Ishikawa (cell line): ENCODE measurements around the gene MCM8.

ENCODE experiments used
- CEBPB ChIP-seq: IDR thresholded peaks from 2 replicates; pipeline ENCODE4 v1.6.1; 2012
- CREB1 ChIP-seq: IDR thresholded peaks from 2 replicates; pipeline ENCODE4 v1.6.1; 2012; ENCODE audit warnings: low read depth
- EGR1 ChIP-seq: IDR thresholded peaks from 2 replicates; pipeline ENCODE4 v1.6.1; 2012
- EP300 ChIP-seq: IDR thresholded peaks from 2 replicates; pipeline ENCODE4 v1.6.1; 2012; ENCODE audit warnings: borderline replicate concordance
- FOXM1 ChIP-seq: IDR thresholded peaks from 2 replicates; pipeline ENCODE4 v1.6.1; 2012; ENCODE audit warnings: low read depth, borderline replicate concordance
- MAX ChIP-seq: IDR thresholded peaks from 2 replicates; pipeline ENCODE4 v1.6.1; 2012
- NFIC ChIP-seq: IDR thresholded peaks from 2 replicates; pipeline ENCODE4 v1.6.1; 2012
- RAD21 ChIP-seq: IDR thresholded peaks from 2 replicates; pipeline ENCODE4 v1.6.1; 2012; ENCODE audit warnings: low read depth
- REST ChIP-seq: IDR thresholded peaks from 2 replicates; pipeline ENCODE4 v1.6.1; 2012; ENCODE audit warnings: low read depth, mild to moderate bottlenecking
- TAF1 ChIP-seq: IDR thresholded peaks from 2 replicates; pipeline ENCODE4 v1.6.1; 2012; ENCODE audit warnings: low read depth, mild to moderate bottlenecking
- TCF12 ChIP-seq: IDR thresholded peaks from 2 replicates; pipeline ENCODE4 v1.6.1; 2012; ENCODE audit warnings: low read depth
- TEAD4 ChIP-seq: IDR thresholded peaks from 2 replicates; pipeline ENCODE4 v1.6.1; 2012
- USF1 ChIP-seq: IDR thresholded peaks from 2 replicates; pipeline ENCODE4 v1.6.1; 2012
- YY1 ChIP-seq: IDR thresholded peaks from 2 replicates; pipeline ENCODE4 v1.6.1; 2012; ENCODE audit warnings: low read depth
- ZBTB7A ChIP-seq: IDR thresholded peaks from 2 replicates; pipeline ENCODE4 v1.6.1; 2012; ENCODE audit warnings: low read depth

The MCM8 gene

GRCh38 chr20:5914859-5915258 is 35.6 kb upstream of the MCM8 start:
- no peak for TF ChIP-seq TEAD4
- TF ChIP-seq MAX, result no peak
- TF ChIP-seq TCF12, result no peak
- TF ChIP-seq EP300, result no peak
- TF ChIP-seq ZBTB7A, result no peak
- no peak for TF ChIP-seq NFIC
- TF ChIP-seq YY1, result no peak
- TF ChIP-seq CREB1, result no peak
- TF ChIP-seq RAD21, result no peak
- TF ChIP-seq EGR1, result no peak
- no peak for TF ChIP-seq USF1
- TF ChIP-seq CEBPB, result no peak
- no peak for TF ChIP-seq REST
- TF ChIP-seq TAF1, result no peak

GRCh38 chr20:5918856-5919625 is 31.4 kb upstream of the MCM8 start:
- TF ChIP-seq EP300, result no peak
- TF ChIP-seq MAX, result 0 out of 2 replicates have a peak, but pooled peaks have one; percentile 18

GRCh38 chr20:5919626-5920544 is 30.6 kb upstream of the MCM8 start:
- TF ChIP-seq REST, result no peak
- TF ChIP-seq TCF12, result no peak
- no peak for TF ChIP-seq ZBTB7A
- no peak for TF ChIP-seq YY1
- no peak for TF ChIP-seq MAX
- no peak for TF ChIP-seq CREB1
- no peak for TF ChIP-seq USF1
- no peak for TF ChIP-seq EGR1
- TF ChIP-seq TEAD4, result no peak
- no peak for TF ChIP-seq RAD21
- TF ChIP-seq NFIC, result no peak

GRCh38 chr20:5920581-5920980 is 29.9 kb upstream of the MCM8 start:
- TF ChIP-seq YY1, result no peak
- TF ChIP-seq CREB1, result no peak
- no peak for TF ChIP-seq ZBTB7A
- no peak for TF ChIP-seq RAD21
- TF ChIP-seq USF1, result no peak
- no peak for TF ChIP-seq MAX
- TF ChIP-seq TCF12, result no peak
- TF ChIP-seq TAF1, result no peak
- no peak for TF ChIP-seq NFIC
- no peak for TF ChIP-seq EP300
- no peak for TF ChIP-seq FOXM1
- TF ChIP-seq REST, result no peak
- no peak for TF ChIP-seq TEAD4
- TF ChIP-seq EGR1, result no peak
- TF ChIP-seq CEBPB, result no peak
